Measurements from ENCODE around the gene GLO1.

Gene GLO1

GRCh38 chr6:38722038-38722437, 19.1 kb upstream of the GLO1 start:
- DNase-seq (ENCODE audit: insufficient read length, low spot score) (no peak), FAIRE-seq (no peak)
- no peak for TF ChIP-seq CTCF (IDR thresholded peaks at IDR 0.05; ENCODE audit: insufficient read depth, missing control alignments)

GRCh38 chr6:38720295-38720694, 17.4 kb upstream of the GLO1 start:
- peak; percentile 28 for TF ChIP-seq CTCF (IDR thresholded peaks at IDR 0.05; ENCODE audit: insufficient read depth, missing control alignments)
- DNase-seq (ENCODE audit: insufficient read length, low spot score): no peak
- no peak for FAIRE-seq

- DNase-seq (ENCODE audit: insufficient read length, low spot score) (no peak), FAIRE-seq (no peak)
- TF ChIP-seq CTCF (IDR thresholded peaks at IDR 0.05; ENCODE audit: insufficient read depth, missing control alignments): no peak
Observed at GRCh38 chr6:38719358-38719757, 16.4 kb upstream of the GLO1 start.

- FAIRE-seq: no peak
Observed at GRCh38 chr6:38716825-38717224, 13.9 kb upstream of the GLO1 start.

GRCh38 chr6:38715016-38715689, 12.2 kb upstream of the GLO1 start, which contains the start of gene DNAH8:
DNAH8 (plus strand) TSS chr6:38715311; CDS start chr6:38722810, 7,499 bp downstream.
- no peak for TF ChIP-seq CTCF (IDR thresholded peaks at IDR 0.05; ENCODE audit: insufficient read depth, missing control alignments)
- FAIRE-seq (no peak), DNase-seq (ENCODE audit: insufficient read length, low spot score) (no peak)

More at GRCh38 chr6:38716825-38717224, 13.9 kb upstream of the GLO1 start:
- DNase-seq (ENCODE audit: insufficient read length, low spot score): no peak
- TF ChIP-seq CTCF (IDR thresholded peaks at IDR 0.05; ENCODE audit: insufficient read depth, missing control alignments): no peak

- FAIRE-seq: no peak
- TF ChIP-seq CTCF (IDR thresholded peaks at IDR 0.05; ENCODE audit: insufficient read depth, missing control alignments): no peak
- no peak for DNase-seq (ENCODE audit: insufficient read length, low spot score)
Observed at GRCh38 chr6:38714239-38715015, 11.5 kb upstream of the GLO1 start.

GRCh38 chr6:38713812-38714211, 10.9 kb upstream of the GLO1 start:
- no peak for TF ChIP-seq CTCF (IDR thresholded peaks at IDR 0.05; ENCODE audit: insufficient read depth, missing control alignments)
- DNase-seq (ENCODE audit: insufficient read length, low spot score) (no peak), FAIRE-seq (no peak)
